GM19324 (cell line): Measurements from ENCODE around the gene CENPN.

Experiments
- ATAC-seq: cut with Tn5 transposase; IDR thresholded peaks from one replicate; pipeline ENCODE4 v1.9.1; 2021; ENCODE audit warnings: mild to moderate bottlenecking, moderate library complexity; ENCODE audit not compliant: unreplicated experiment, low FRiP score

The CENPN gene

DNA sequence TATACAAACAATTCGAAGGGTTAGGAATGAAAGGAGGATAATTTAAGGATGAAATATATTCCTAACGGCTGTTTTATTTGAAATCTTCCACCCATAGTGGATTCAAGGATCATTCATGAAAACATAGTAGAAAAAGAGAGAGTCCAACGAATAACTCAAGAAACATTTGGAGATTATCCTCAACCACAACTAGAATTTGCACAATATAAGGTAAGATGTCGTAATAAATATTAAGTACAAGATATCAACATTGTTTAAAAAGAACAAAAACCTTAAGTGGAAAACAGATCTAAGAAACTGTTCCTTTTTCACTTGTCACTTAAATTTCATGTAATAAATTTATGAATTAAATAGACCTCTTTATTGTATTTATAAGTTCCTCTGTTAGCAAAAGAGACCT, 19.4 kb downstream of the CENPN start:
- ATAC-seq, result no peak

DNA sequence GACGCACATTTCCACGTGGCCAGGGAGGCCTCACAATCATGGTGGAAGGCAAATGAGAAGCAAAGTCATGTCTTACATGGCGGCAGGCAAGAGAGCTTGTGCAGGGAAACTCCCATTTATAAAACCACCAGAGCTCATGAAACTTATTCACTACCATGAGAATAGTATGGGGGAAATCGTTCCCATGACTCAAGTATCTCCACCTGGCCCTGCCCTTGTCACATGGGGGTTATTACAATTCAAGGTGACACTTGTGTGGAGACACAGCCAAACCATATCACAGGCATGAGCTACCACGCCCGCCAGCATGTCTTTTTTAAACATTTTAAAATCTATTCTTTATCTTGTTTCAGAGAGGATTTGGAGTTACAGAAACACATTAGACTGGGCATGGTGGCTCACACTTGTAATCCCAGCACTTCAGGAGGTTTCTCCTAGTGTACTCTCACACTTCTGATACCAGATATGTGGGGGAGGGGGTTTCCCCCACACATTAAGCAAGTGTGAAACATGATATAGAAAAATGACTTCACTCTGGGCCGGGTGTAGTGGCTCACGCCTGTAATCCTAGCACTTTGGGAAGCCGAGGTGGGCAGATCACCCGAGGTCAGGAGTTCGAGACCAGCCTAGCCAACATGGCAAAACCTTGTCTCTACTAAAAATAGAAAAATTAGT, 23.1 kb downstream of the CENPN start:
- no peak for ATAC-seq

DNA sequence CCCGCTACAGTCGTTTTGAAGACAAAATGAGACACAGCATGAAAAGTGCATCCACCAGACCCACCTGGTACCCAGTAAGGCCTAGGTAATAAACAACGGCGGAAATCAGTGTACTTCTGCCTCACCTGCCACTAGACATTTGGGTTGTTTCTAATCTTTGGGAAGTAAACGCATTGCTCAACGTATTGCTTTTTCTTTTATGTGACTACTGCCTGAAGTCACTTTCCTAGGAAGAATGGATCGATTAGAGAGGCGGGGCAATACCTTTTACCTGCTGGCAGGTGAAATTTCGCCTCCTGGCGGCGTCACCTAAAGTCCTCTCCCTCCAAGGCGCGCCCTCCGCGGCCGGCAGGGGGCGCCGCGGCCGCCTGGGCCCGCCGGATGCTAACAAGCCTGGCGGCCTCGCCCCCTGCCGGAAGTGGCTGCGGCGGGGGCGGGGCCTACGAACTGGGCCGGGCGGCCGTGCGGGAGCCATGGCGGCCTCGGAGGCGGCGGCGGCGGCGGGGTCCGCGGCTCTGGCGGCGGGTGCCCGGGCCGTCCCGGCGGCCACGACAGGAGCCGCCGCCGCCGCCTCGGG, 28.5 kb downstream of the CENPN start, which contains the start of gene ATMIN:
ATMIN (plus strand) TSS at position 445 of the 577 bp plus-strand sequence; CDS start at position 474, 29 bp downstream.
- ATAC-seq, result peak; percentile 97

DNA sequence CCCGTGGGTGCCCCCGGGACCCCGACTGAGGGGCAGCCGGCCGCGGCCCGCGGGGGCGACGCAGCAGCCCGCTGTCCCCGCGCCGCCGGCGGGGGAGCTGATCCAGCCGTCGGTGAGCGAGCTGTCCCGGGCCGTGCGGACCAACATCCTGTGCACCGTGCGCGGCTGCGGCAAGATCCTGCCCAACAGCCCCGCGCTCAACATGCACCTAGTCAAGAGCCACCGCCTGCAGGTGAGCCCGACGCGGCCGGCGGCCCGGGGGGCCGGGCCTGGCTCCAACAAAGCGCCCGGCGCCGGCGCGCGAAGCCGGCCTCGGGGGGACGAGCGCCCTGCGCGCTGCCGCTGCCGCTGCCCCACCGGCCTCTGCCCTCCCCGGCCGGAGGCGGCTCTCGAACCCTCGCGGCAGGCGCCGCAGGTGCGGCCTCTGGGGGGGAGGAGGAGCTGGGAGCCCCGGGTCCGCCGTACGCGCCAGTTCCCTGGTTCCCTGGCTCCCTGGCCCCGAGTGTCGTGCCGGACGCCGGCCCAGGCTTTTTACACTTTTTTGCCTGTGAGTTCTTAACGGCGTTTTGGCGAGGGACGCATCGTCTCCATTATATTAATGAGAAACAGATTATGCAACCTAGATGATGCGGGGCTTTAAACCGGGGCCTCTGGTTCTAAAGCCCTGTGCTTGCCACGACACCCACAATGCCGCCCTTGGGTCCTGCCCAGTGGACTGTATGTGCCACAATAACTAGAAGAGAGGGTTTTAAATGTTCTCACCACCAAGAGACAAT, 29.1 kb downstream of the CENPN start:
- ATAC-seq, result peak; percentile 64

DNA sequence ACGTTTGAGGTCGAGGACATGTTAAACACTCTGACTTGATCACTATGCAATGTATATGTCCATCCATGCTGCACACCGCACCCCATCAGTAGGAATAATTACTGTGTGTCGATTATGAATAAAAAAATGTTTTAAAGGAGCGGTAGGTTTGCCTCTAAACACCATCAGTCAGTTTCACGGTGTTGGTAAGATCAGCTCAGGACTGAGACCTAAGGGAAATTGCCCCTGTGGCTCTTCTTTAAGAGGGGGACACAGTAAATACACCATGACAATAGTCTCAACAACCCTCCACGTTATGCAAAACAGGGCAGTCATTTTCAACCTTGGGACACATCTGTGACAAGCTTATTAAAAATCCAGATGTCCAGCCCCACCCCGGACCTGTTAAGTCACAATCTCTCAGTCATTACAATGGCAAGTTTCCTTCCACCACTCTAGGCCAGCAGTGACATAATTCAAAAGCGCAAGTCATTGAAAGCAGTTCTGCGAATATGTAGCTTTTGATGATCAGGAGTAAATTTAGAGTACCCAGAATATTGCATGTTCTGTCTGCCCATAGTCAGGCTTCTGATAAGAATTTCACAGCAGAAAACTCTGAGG, 29.8 kb downstream of the CENPN start:
- no peak for ATAC-seq

DNA sequence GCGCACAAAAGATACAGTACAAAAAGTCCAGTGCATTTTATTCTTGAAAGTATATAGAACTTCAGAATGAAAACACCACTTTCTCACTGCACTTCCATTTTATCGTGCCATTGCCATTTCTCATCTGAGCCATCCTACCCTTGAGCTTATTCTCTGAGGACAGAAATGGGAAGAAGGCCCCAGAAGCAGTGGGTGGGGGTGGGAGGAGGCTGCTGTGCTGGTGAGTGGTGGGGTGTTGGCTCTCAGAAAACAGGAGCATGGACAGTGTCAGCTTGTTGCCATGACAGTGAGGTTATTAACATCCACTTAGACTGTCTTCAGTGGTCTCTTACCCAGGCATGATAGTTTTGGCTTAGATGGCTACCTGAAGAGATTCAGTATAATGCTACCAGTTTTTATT, 33.1 kb downstream of the CENPN start:
- ATAC-seq, result no peak

DNA sequence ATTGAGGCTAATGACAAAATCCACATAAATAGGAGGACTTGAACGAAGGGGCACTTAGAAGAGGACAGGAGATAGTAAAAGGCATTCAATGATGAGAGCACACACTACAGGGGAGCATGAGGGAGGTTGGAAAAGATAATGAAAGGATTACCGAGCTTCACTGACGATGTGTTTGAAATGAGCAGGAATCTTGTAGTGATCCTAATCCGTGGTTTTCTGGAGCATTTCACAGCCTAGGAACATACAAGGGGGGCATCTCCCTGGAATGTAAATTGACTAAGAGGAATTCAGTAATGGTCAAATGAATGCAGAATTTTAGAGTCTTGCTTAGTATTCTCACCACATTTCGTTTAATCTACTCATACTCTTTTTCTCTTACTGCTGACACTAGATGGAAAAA, 33.8 kb downstream of the CENPN start:
- ATAC-seq, result no peak

DNA sequence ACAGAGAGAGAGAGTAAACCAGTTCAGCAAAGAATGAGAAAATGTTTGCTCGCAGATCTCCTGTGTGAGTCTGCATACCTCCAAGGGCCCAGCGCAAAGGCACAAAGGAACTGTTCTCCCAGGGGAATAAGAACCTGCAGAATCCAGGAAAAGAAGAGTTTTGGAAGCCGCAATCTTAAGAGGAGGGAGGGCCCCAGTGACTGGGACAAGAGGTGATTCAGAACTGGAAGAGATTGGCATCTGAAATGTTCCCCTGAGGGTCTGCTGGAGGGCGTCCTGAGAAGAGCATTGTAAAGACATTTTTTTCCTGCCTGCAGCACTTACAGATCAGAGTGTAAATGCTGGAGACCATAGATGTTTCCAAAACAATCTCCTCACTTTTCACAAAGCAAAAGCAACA, 34.7 kb downstream of the CENPN start:
- ATAC-seq, result no peak

DNA sequence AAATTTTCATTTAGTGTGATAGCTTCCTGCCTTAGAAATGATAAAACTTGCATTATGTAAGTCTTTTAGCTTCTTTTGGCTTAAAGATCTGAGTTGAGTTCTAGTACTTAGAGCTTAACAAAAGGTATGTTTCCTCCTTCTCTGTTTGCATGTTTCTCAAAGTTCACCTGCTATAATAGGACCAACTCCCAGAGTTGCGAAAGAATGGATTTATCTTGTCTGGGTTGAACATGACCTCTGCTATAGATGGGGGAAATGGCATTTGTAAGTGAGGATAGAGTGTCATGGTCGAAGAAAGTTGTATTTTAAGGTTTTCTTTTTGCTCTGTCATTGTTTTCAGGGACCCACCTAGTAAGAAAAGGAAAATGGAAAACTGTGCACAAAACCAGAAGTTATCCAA, 35.8 kb downstream of the CENPN start:
- ATAC-seq, result no peak

DNA sequence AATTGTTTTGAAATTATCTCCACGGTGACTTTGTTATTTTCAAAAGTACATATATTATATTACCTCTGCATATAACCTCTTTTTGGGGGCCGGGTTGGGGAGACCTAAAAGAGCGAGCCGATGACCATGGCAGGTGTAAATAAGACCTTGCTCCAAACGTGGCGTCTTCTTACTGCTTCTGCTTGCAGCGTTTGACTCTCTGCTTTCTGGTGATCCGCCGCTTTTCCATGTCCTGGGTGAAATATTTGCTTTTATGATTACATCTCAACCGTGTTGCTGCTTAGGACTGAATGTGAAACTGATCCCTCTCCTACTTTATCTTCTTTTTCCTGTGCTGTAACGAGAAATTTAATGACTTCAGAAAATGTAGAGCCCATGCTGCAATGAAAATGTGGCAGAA, 46.7 kb downstream of the CENPN start:
- no peak for ATAC-seq

DNA sequence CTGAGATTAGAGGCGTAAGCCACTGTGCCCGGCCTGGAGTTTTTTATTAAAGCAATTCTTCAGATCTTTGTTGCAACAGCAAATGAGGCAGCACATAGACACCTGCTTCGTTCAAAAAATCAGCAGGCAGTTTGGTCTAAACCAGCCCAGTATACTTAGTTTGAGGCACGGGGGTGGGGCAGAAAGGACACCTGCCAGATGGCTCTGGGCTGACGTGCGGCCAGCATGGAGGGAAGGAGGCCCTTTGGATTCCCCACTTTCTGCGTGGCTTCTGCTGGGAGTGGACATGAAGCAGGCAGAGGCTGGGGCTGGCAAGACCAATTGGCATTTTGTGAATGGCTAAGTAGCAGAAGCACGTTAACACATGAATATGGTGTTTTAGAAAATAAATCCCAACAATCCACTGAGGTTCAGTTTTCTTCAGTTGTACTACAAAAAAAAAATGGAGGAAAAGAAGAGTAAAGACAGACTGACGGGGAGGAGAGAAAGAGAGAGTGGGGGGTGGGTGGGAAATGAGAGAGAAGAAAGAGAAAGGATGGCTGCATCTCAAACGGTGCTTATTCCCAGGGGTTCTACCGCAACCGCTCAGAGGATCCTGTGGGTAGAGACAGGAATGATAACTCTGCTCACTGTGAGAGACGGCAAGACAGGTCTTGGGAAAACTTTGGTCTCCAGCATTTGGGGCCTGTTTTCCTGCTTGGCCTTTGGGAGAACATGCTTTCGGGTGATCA, 53.7 kb downstream of the CENPN start:
- no peak for ATAC-seq

DNA sequence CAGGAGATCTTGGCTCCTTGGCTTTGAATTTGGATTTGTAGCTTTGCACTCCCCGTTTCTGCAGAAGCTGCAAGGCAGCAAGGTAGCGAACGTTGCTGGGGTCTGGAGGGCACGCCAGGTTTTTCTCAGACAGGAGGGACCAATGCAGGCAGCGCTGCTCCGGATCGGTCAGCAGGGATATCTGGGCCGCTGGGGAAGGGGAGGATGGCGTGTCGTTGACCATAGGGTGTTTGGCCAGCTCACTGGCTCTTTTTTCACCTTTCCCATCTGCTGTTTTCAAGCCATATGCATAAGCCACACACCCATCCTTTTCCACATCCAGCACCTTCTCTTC, 54.3 kb downstream of the CENPN start:
- no peak for ATAC-seq

DNA sequence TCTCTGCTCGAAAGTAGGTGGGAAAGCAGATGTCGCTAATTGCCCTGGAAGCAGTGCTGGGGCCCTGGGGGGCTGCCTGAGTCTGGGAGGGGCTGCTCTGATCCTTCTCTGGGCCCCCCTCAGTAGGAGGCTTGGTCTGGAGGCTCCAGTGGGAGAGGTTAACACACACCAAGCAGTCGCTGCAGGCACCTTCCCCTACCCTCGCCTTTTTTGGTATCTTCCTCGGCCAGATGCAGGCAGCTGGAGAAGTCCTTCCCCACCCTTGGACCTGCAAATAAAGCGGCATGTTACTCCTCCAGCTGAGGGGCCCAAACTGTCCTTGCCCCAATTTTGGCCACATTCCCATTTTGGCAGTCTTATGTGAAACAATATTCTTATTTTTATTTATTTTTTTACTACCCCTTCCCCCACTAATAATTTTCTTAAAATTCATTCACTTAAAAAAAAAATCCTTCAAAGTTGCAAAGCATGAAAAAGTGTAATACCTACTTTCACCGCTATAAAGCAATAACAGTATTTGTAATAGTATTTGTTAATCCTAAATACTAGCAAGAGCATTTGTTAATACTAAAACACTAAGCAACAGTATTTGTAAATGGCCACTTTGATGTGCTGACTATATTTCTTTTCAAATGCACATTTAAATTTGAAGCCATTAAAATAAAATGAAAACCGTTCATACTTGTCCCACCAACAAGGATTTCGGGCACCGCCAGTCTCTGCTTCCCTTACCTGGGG, 55.0 kb downstream of the CENPN start:
- no peak for ATAC-seq

DNA sequence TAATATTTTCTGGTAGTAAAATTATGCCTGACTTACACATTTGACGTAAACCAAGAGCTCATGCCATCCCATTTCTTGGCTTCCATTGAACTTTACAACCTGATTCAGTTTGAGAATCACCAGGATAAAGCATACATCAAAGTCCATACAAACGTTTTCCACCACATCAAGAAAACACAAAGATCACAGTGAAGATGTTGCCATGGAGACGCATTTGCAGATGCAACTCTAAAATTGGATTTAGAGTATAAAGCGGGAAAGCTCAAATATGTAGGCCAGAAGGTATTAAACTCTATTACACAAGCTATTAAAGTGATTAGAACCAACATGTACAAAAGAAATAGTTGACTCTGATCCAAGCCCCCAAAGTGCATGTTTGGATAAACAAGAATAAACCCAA, 59.7 kb downstream of the CENPN start:
- no peak for ATAC-seq

DNA sequence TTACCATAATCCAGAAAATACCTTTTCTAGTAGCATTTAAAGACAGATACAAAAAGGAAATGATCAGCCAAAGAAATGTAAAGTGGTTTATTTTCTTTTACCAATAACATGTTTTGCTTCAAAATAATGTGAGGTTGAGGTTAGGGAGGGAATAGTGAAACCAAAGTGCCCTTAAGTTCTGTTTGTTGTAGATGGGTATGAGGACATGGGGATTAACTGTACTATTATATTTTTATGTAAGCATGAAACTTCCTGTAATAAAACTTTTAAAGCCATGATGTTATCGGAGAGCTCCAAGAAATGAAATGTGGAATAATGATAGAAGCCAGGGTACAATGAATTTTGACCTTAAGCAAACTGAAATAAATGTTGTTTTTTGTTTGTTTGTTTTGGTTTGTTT, 60.2 kb downstream of the CENPN start:
- ATAC-seq, result no peak

DNA sequence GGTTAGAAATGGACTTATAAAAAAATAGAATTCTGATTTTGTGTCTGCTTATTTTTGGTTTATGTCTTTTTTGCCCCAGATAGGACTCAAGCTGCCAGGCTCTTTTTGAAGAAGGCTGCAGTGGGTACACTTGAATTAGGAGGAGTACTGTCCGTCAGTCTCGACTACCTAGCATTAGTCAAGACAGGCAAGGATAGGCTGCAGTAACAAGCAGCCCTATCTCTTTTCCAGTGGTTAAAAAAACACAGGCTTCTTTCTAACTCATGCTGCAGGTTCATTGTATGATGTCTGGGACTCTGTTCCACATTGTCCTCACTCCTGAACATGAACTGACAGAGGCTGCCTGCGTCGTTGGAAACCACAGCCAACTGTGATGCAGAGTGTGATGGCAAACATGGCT, 62.0 kb downstream of the CENPN start:
- ATAC-seq, result no peak

DNA sequence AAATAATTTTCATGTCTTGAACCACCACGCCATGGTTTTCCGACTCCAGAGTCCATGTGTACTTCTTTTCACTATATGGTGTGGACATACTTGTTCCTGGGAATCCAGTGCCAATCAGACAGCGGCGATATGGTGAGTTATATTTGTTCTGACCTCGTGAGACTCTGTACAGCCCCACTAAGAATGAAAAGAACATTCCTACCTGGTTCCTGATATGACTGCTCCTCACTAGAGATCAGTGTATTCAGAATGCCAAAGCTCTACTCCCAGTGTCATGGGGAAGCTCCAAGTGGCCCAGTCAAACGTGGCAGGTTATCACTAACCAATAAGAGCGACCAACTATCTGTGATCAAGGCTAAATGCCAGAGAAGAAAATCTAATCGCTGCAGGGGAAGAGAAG, 64.0 kb downstream of the CENPN start:
- ATAC-seq, result no peak

DNA sequence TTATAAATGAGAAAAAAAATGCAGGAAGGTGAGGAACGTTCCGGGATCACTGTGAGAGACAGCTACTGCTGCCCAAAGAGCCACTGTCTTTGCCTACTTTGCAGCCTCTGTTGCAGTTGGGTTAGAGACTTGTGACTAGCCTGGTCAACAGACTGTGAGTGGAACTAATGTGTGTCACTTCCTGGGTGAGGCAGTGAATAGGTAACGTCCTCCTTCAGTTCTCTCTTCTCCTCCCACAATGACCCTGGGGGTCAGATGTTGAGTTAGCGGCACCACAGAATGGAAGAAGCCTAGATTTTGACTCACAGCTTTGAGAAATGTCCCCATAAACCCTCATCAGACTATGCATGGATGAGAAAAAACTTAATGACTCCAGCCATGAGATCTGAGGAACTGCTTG, 64.8 kb downstream of the CENPN start:
- no peak for ATAC-seq

DNA sequence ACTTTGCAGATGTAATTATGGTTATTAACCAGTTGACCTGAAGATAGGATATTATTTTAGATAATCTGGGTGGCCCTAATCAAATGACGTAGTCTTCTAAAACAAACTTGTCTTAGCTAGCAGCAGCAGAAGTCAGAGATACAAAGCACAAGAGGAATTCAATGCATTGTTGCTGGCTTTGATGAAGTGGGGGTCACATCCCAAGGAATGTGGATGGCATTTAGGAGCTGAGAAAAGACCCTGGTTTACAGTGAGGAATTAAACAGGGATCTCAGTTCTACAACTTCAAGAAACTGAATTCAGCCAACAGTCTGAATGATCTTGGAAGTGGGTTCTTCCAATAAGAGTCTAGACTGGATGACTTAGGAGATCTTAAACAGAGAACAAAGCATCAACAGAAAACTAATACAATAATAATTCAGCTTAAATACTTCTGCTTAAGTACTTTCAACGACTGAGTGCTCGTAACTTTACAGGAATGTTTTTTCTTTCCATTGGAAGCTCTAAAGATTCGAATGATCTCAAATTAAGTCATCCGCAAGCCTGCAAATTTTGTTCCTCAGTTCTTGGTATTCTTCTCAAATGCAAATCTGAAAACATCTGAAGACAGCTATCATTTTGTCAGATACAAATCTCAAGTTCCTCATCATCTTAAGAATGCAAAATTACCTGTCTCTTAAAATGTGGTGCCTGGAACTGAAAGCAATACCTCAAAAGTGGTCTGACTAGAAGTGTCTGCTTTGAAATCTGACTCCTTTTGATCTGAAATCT, 66.7 kb downstream of the CENPN start:
- ATAC-seq, result no peak
